HepG2 (cell line): ENCODE results near the gene JMJD6. TPM values are rescaled to one million over a fixed set of nuclear protein-coding genes. Genes with fewer than 3 reads are reported as not detected.

Experiments used
- FOXP1 ChIP-seq, 2 experiments: fragments of 450-650 bp in 1 of 2; IDR thresholded peaks; 2 replicates each; pipeline ENCODE4 v1.6.1; 2017 to 2018; ENCODE audit warnings: antibody characterized with exemption in 1 of 2
- GTF3A ChIP-seq: sonication (generic); formaldehyde crosslinking; conservative IDR thresholded peaks from 2 replicates; pipeline ENCODE4 v1.4.0; 2020; ENCODE audit warnings: mild to moderate bottlenecking, missing genetic modification reagents
- KIAA2018 ChIP-seq: sonication (generic); formaldehyde crosslinking; IDR thresholded peaks from 2 replicates; pipeline ENCODE4 v1.5.0; 2020; ENCODE audit warnings: mild to moderate bottlenecking, missing genetic modification reagents, borderline replicate concordance
- PATZ1 ChIP-seq: sonication (generic); formaldehyde crosslinking; IDR thresholded peaks from 2 replicates; pipeline ENCODE4 v1.4.0; 2020; ENCODE audit warnings: missing genetic modification reagents
- TBX3 ChIP-seq: fragments of 450-650 bp; IDR thresholded peaks from 2 replicates; pipeline ENCODE4 v1.6.1; 2017; ENCODE audit warnings: antibody characterized with exemption, mild to moderate bottlenecking, inconsistent platforms, borderline replicate concordance
- ZBTB39 ChIP-seq: sonication (generic); formaldehyde crosslinking; IDR thresholded peaks from 2 replicates; pipeline ENCODE4 v1.5.0; 2020; ENCODE audit warnings: missing genetic modification reagents
- ZNF337 ChIP-seq: sonication (generic); formaldehyde crosslinking; IDR thresholded peaks from 2 replicates; pipeline ENCODE4 v1.5.1; 2020; ENCODE audit warnings: missing genetic modification reagents, low read depth, mild to moderate bottlenecking, borderline replicate concordance
- ZNF549 ChIP-seq: sonication (generic); formaldehyde crosslinking; IDR thresholded peaks from 2 replicates; pipeline ENCODE4 v1.5.0; 2020; ENCODE audit warnings: missing genetic modification reagents
- ZNF574 ChIP-seq: sonication (generic); formaldehyde crosslinking; IDR thresholded peaks from 2 replicates; pipeline ENCODE4 v1.4.0; 2020; ENCODE audit warnings: missing genetic modification reagents
- ZNF691 ChIP-seq: sonication (generic); formaldehyde crosslinking; IDR thresholded peaks from 2 replicates; pipeline ENCODE4 v1.4.0; 2020; ENCODE audit warnings: missing genetic modification reagents, low read depth, mild to moderate bottlenecking, borderline replicate concordance
- ZNF7 ChIP-seq: IDR thresholded peaks from 2 replicates; pipeline ENCODE4 v1.6.1; 2016; ENCODE audit warnings: missing biosample characterization, missing genetic modification reagents
- polyA plus RNA-seq, 8 experiments: library from polyadenylated mRNA; depleted of rRNA in 3 of 8; stranded (reverse) in 7 of 8; unstranded in 1 of 8; fragments of >200 nt; fragmentation: Illumina TruSeq in 4 of 8; extraction: Trizol in 4 of 8; gene quantifications; 2 replicates each; pipeline versions ENCODE4 v1.2.1 to v1.2.3, GENCODE V29; 2011 to 2016; ENCODE audit warnings: low read depth in 4 of 8, missing spikeins in 1 of 8, mixed read lengths in 1 of 8; ENCODE audit not compliant: insufficient read depth in 1 of 8
- total RNA-seq, 5 experiments: library from RNA; depleted of rRNA; stranded (reverse); fragments of >200 nt; fragmentation: Illumina TruSeq; extraction: Trizol; gene quantifications; 2 replicates each; pipeline ENCODE4 v1.2.3, GENCODE V29; 2016; ENCODE audit warnings: low read depth in 1 of 5

The JMJD6 gene
- total and polyA plus RNA-seq, 2 of the 13 experiments (the other 11 are each of a cell fraction or from before 2014, with no cell fraction given), result 33.6 to 41.0 TPM

- TF ChIP-seq KIAA2018 (no peak), FOXP1 (IDR thresholded peaks at IDR 0.05) (no peak), FOXP1 (CRISPR knock-in tag; IDR thresholded peaks at IDR 0.05) (no peak), PATZ1 (CRISPR knock-in tag) (peak; percentile 65; the same call in 1 of the 2 replicates), GTF3A (peak; percentile 91; the same call in 1 of the 2 replicates), ZBTB39 (CRISPR knock-in tag) (0 out of 2 replicates have a peak, but pooled peaks have one; percentile 49), ZNF549 (CRISPR knock-in tag) (no peak; the same call in 1 of the 2 replicates), TBX3 (peak; percentile 73), ZNF574 (CRISPR knock-in tag) (no peak), ZNF691 (CRISPR knock-in tag) (no peak; the same call in 1 of the 2 replicates), ZNF7 (CRISPR knock-in tag) (no peak), ZNF337 (no peak)
These were observed 11.5 kb upstream of the JMJD6 start, which contains the start of gene MFSD11 (continued) for GRCh38 chr17:76737676-76738467.
